HepG2 (cell line): Measurements from ENCODE around the gene LRRC8C. TPM values are rescaled to one million over a fixed set of nuclear protein-coding genes. Genes with fewer than 3 reads are reported as not detected.

Experiments
- ASH2L ChIP-seq: fragments of 300-600, 200-600 bp; sonication (generic); IDR thresholded peaks from 2 replicates; pipeline ENCODE4 v1.7.0; 2017; ENCODE audit warnings: low read depth, mild to moderate bottlenecking, moderate library complexity, mixed read lengths, low read length; ENCODE audit not compliant: insufficient read length
- CENPX ChIP-seq: sonication (generic); formaldehyde crosslinking; IDR thresholded peaks from 2 replicates; pipeline ENCODE4 v1.9.0; 2021; ENCODE audit warnings: mild to moderate bottlenecking, missing genetic modification reagents, moderate library complexity
- ETV5 ChIP-seq: IDR thresholded peaks from 2 replicates; pipeline ENCODE4 v1.6.1; 2018; ENCODE audit warnings: missing biosample characterization, missing genetic modification reagents, inconsistent platforms, borderline replicate concordance
- GATAD2A ChIP-seq: IDR thresholded peaks from 2 replicates; pipeline ENCODE4 v1.6.1; 2016
- TCF7 ChIP-seq: sonication (generic); IDR thresholded peaks from 2 replicates; pipeline ENCODE4 v1.6.1; 2016; ENCODE audit warnings: antibody characterized with exemption, low read depth
- TOPORS ChIP-seq: sonication (generic); formaldehyde crosslinking; IDR thresholded peaks from 2 replicates; pipeline ENCODE4 v1.8.0; 2023; ENCODE audit warnings: mild to moderate bottlenecking, missing genetic modification reagents
- ZGPAT ChIP-seq: IDR thresholded peaks from 2 replicates; pipeline ENCODE4 v1.6.1; 2016; ENCODE audit warnings: mild to moderate bottlenecking
- ZNF180 ChIP-seq: sonication (generic); formaldehyde crosslinking; IDR thresholded peaks from 2 replicates; pipeline ENCODE4 v1.4.0; 2020; ENCODE audit warnings: low read depth, missing genetic modification reagents, borderline replicate concordance
- ZNF556 ChIP-seq: sonication (generic); formaldehyde crosslinking; IDR thresholded peaks from 2 replicates; pipeline ENCODE4 v1.4.0; 2020; ENCODE audit warnings: mild to moderate bottlenecking, missing genetic modification reagents, borderline replicate concordance
- polyA plus RNA-seq, 8 experiments: library from polyadenylated mRNA; depleted of rRNA in 3 of 8; stranded (reverse) in 7 of 8; unstranded in 1 of 8; fragments of >200 nt; fragmentation: Illumina TruSeq in 4 of 8; extraction: Trizol in 4 of 8; gene quantifications; 2 replicates each; pipeline versions ENCODE4 v1.2.1 to v1.2.3, GENCODE V29; 2011 to 2016; ENCODE audit warnings: low read depth in 4 of 8, missing spikeins in 1 of 8, mixed read lengths in 1 of 8; ENCODE audit not compliant: insufficient read depth in 1 of 8
- total RNA-seq, 5 experiments: library from RNA; depleted of rRNA; stranded (reverse); fragments of >200 nt; fragmentation: Illumina TruSeq; extraction: Trizol; gene quantifications; 2 replicates each; pipeline ENCODE4 v1.2.3, GENCODE V29; 2016; ENCODE audit warnings: low read depth in 1 of 5
- TF ChIP-seq, protein P1 (sequence below): sonication (generic); formaldehyde crosslinking; IDR thresholded peaks from 2 replicates; pipeline ENCODE4 v1.4.0; 2020; ENCODE audit warnings: missing genetic modification reagents
- TF ChIP-seq, protein P2 (sequence below): sonication (generic); formaldehyde crosslinking; IDR thresholded peaks from 2 replicates; pipeline ENCODE4 v1.5.1; 2020; ENCODE audit warnings: mild to moderate bottlenecking, missing genetic modification reagents, borderline replicate concordance
- TF ChIP-seq, protein P3 (sequence below): sonication (generic); formaldehyde crosslinking; IDR thresholded peaks from 2 replicates; pipeline ENCODE4 v1.8.0; 2022; ENCODE audit warnings: missing genetic modification reagents, mild to moderate bottlenecking, inconsistent platforms, borderline replicate concordance
- TF ChIP-seq, protein P4 (sequence below): IDR thresholded peaks from 2 replicates; pipeline ENCODE4 v1.6.1; 2016; ENCODE audit warnings: low read depth, control low read depth
- TF ChIP-seq, protein P5 (sequence below): sonication (generic); formaldehyde crosslinking; conservative IDR thresholded peaks from 2 replicates; pipeline ENCODE4 v1.4.0; 2020; ENCODE audit warnings: mild to moderate bottlenecking, missing genetic modification reagents, moderate library complexity

LRRC8C gene
- total and polyA plus RNA-seq, 2 of the 13 experiments (the other 11 are each of a cell fraction or from before 2014, with no cell fraction given): 0.22 to 0.32 TPM

DNA sequence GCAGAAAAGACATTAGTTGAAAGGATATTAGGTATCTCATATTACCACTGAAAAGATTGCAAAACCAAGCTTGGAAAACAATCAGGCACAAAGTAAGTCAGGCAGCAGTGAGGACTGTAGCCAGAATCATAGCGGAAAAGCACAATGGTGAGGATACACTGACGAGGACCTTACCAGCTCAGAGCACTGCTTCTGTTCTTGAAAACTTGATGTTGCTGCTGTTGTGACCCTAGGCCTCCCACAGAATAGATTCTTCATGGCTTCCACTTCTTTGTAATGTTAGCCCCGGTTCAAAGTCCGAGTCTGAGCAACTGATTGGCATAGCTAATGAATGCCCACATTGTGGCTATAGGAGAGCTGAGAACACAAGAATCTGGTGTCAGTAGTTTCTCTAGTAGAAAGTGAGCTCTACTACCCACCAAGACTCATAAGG is 45.2 kb upstream of the LRRC8C start (continued):
- TF ChIP-seq, protein P1, sequence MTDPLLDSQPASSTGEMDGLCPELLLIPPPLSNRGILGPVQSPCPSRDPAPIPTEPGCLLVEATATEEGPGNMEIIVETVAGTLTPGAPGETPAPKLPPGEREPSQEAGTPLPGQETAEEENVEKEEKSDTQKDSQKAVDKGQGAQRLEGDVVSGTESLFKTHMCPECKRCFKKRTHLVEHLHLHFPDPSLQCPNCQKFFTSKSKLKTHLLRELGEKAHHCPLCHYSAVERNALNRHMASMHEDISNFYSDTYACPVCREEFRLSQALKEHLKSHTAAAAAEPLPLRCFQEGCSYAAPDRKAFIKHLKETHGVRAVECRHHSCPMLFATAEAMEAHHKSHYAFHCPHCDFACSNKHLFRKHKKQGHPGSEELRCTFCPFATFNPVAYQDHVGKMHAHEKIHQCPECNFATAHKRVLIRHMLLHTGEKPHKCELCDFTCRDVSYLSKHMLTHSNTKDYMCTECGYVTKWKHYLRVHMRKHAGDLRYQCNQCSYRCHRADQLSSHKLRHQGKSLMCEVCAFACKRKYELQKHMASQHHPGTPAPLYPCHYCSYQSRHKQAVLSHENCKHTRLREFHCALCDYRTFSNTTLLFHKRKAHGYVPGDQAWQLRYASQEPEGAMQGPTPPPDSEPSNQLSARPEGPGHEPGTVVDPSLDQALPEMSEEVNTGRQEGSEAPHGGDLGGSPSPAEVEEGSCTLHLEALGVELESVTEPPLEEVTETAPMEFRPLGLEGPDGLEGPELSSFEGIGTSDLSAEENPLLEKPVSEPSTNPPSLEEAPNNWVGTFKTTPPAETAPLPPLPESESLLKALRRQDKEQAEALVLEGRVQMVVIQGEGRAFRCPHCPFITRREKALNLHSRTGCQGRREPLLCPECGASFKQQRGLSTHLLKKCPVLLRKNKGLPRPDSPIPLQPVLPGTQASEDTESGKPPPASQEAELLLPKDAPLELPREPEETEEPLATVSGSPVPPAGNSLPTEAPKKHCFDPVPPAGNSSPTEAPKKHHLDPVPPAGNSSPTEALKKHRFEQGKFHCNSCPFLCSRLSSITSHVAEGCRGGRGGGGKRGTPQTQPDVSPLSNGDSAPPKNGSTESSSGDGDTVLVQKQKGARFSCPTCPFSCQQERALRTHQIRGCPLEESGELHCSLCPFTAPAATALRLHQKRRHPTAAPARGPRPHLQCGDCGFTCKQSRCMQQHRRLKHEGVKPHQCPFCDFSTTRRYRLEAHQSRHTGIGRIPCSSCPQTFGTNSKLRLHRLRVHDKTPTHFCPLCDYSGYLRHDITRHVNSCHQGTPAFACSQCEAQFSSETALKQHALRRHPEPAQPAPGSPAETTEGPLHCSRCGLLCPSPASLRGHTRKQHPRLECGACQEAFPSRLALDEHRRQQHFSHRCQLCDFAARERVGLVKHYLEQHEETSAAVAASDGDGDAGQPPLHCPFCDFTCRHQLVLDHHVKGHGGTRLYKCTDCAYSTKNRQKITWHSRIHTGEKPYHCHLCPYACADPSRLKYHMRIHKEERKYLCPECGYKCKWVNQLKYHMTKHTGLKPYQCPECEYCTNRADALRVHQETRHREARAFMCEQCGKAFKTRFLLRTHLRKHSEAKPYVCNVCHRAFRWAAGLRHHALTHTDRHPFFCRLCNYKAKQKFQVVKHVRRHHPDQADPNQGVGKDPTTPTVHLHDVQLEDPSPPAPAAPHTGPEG (CRISPR knock-in tag): no peak
- no peak for TF ChIP-seq ZNF180 (CRISPR knock-in tag)
- TF ChIP-seq, protein P2, sequence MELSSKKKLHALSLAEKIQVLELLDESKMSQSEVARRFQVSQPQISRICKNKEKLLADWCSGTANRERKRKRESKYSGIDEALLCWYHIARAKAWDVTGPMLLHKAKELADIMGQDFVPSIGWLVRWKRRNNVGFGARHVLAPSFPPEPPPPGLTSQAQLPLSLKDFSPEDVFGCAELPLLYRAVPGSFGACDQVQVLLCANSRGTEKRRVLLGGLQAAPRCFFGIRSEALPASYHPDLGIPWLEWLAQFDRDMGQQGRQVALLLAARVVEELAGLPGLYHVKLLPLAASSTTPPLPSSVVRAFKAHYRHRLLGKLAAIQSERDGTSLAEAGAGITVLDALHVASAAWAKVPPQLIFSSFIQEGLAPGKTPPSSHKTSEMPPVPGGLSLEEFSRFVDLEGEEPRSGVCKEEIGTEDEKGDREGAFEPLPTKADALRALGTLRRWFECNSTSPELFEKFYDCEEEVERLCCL: no peak
- TF ChIP-seq, protein P3, sequence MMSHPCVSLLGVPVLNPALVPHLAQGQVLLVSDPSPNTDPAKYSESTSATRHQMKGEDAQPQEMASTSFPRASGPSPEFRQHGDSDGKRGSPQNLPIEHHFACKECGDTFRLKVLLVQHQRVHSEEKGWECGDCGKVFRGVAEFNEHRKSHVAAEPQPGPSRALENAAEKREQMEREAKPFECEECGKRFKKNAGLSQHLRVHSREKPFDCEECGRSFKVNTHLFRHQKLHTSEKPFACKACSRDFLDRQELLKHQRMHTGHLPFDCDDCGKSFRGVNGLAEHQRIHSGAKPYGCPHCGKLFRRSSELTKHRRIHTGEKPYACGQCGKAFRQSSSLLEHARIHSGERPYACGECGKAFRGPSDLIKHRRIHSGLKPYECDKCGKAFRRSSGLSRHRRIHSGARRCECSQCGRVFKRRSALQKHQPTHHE (CRISPR knock-in tag): no peak
- peak; percentile 83 for TF ChIP-seq ASH2L
- no peak for TF ChIP-seq ZNF556 (CRISPR knock-in tag)
- TF ChIP-seq, protein P4, sequence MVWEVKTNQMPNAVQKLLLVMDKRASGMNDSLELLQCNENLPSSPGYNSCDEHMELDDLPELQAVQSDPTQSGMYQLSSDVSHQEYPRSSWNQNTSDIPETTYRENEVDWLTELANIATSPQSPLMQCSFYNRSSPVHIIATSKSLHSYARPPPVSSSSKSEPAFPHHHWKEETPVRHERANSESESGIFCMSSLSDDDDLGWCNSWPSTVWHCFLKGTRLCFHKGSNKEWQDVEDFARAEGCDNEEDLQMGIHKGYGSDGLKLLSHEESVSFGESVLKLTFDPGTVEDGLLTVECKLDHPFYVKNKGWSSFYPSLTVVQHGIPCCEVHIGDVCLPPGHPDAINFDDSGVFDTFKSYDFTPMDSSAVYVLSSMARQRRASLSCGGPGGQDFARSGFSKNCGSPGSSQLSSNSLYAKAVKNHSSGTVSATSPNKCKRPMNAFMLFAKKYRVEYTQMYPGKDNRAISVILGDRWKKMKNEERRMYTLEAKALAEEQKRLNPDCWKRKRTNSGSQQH (CRISPR knock-in tag): no peak
- 0 out of 2 replicates have a peak, but pooled peaks have one; percentile 23 for TF ChIP-seq ZGPAT
- TF ChIP-seq TCF7: no peak
- TF ChIP-seq TOPORS (CRISPR knock-in tag): no peak
- TF ChIP-seq GATAD2A: peak; percentile 82
- TF ChIP-seq, protein P5, sequence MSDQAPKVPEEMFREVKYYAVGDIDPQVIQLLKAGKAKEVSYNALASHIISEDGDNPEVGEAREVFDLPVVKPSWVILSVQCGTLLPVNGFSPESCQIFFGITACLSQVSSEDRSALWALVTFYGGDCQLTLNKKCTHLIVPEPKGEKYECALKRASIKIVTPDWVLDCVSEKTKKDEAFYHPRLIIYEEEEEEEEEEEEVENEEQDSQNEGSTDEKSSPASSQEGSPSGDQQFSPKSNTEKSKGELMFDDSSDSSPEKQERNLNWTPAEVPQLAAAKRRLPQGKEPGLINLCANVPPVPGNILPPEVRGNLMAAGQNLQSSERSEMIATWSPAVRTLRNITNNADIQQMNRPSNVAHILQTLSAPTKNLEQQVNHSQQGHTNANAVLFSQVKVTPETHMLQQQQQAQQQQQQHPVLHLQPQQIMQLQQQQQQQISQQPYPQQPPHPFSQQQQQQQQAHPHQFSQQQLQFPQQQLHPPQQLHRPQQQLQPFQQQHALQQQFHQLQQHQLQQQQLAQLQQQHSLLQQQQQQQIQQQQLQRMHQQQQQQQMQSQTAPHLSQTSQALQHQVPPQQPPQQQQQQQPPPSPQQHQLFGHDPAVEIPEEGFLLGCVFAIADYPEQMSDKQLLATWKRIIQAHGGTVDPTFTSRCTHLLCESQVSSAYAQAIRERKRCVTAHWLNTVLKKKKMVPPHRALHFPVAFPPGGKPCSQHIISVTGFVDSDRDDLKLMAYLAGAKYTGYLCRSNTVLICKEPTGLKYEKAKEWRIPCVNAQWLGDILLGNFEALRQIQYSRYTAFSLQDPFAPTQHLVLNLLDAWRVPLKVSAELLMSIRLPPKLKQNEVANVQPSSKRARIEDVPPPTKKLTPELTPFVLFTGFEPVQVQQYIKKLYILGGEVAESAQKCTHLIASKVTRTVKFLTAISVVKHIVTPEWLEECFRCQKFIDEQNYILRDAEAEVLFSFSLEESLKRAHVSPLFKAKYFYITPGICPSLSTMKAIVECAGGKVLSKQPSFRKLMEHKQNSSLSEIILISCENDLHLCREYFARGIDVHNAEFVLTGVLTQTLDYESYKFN (CRISPR knock-in tag): peak; percentile 79
- TF ChIP-seq ETV5 (CRISPR knock-in tag): no peak; the same call in 1 of the 2 replicates
- no peak for TF ChIP-seq CENPX (CRISPR knock-in tag)
